Activated T-cell treated with anti-CD3 and anti-CD28 coated beads, Interleukin-2, amount 50 U/mL, for 24 hours (primary cell): ENCODE data around the gene COPG1.

Experiments
- DNase-seq: peaks from one replicate; pipeline ENCODE4 v3.0.0-alpha.2; 2020
- H3K27ac Mint-ChIP-seq: 2 replicates; pipeline ENCODE4 v1.8.0; 2020; ENCODE audit warnings: mild to moderate bottlenecking, mixed read lengths
- H3K27me3 Mint-ChIP-seq: 2 replicates; pipeline ENCODE4 v1.8.0; 2020; ENCODE audit warnings: mixed read lengths
- H3K36me3 Mint-ChIP-seq: 2 replicates; pipeline ENCODE4 v1.8.0; 2020; ENCODE audit warnings: low read depth, mixed read lengths
- H3K4me1 Mint-ChIP-seq: 2 replicates; pipeline ENCODE4 v1.8.0; 2020; ENCODE audit warnings: low read depth, mixed read lengths
- H3K4me3 Mint-ChIP-seq: 2 replicates; pipeline ENCODE4 v1.8.0; 2020; ENCODE audit warnings: mild to moderate bottlenecking, moderate library complexity, mixed read lengths
- H3K9me3 Mint-ChIP-seq: 2 replicates; pipeline ENCODE4 v1.8.0; 2020; ENCODE audit warnings: mixed read lengths

The COPG1 gene

DNA sequence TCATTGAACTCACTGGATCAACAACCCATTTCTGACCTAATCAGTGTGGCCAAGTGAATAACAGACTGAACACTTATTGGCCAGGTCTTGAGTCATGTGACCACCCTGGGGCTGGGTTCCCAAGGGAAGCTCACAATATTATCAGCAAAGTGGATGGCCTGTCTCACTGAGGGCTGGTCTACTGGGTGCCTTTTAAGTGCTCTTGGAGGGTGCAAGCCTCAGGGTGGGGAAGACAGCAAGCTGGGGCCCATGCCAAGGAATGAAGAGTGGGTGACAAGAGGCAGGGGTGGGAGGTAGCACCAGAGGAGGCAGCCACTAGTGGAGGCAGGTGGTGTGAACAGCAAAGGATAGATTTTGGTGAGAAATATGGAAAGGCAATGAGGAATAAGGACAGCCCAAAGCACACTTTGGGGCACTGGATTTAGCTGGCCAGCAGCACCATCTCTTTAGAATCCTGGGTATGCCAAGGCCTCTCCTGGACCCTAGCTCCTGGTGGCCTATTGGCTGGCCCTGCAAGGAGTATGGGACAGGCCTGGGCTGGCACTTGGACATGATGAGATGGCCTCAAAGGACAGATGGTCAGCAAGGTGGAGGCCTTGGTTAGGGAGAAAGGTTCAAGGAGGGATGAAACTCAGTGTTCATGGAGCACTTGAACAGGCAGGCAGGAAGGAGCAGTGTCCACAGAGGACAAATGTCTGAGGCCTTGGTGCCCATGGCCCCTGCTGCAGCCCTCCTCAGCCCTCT, 63.4 kb downstream of the COPG1 start:
- Mint-ChIP-seq H3K27ac (peak overlapping the region; percentile 27), H3K9me3 (no peaks in the 10 kb centered on the region), H3K36me3 (peaks cover 6% of the 10 kb centered on the region), H3K27me3 (no peaks in the 10 kb centered on the region), H3K4me1 (peaks cover 47% of the 10 kb centered on the region), H3K4me3 (peak overlapping the region; percentile 6)
- peak; percentile 41 for DNase-seq

DNA sequence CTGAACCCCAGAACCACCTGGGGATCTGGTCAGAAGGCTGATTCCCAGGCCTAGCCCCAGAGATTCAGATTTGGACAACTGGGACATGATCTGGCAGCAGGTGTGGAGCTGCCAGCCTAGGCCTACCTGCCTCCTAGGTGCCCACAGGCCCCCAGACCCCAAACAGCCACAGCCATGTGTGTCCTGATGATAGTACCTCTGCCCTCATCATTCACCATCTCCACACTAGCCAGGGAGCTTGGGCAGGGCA, 63.9 kb downstream of the COPG1 start:
- H3K4me3 Mint-ChIP-seq = peak overlapping the region; percentile 91
- peak overlapping the region; percentile 27 for H3K27ac Mint-ChIP-seq
- no peak for DNase-seq
- peaks cover 6% of the 10 kb centered on the region for H3K36me3 Mint-ChIP-seq
- H3K27me3 Mint-ChIP-seq = no peaks in the 10 kb centered on the region
- H3K4me1 Mint-ChIP-seq = peaks cover 46% of the 10 kb centered on the region
- no peaks in the 10 kb centered on the region for H3K9me3 Mint-ChIP-seq

DNA sequence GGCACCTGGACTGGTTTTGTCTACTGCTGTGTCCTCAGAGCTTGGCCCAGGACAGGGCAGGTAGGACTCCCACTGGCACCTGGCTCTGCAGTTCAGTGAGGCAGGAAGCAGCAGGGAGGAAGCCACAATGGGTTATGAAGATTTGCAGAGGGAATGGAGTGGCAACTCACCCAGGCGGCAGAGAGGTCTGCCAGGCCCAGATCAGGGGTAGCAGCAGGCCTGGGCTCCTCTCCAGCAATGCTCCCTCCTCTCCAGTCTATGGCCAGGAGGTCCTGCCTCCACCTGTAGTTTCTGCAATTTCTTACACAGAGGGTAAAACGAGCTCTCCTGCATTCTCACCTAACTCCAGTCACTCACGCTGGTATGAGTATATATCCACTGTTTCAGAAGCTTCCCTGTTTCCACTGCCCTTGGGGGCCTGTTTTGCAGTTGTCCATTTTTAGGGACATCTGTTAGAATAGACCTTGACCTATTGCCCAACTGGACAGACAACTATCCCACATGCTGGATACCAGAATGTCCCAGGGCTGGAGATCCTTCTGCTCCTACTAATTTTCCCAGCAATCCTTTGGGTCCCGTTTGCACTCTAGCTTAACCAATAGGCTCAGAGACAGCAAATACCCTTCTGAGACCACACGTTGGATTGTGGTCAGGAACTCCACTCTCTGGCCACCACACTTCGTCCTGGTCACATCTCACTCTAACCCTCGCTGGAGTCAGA, 64.4 kb downstream of the COPG1 start:
- peaks cover 42% of the 10 kb centered on the region for H3K4me1 Mint-ChIP-seq
- peak; percentile 46 for DNase-seq
- peak overlapping the region; percentile 27 for H3K27ac Mint-ChIP-seq
- H3K9me3 Mint-ChIP-seq = no peaks in the 10 kb centered on the region
- peaks cover 6% of the 10 kb centered on the region for H3K36me3 Mint-ChIP-seq
- H3K4me3 Mint-ChIP-seq = peak overlapping the region; percentile 91
- no peaks in the 10 kb centered on the region for H3K27me3 Mint-ChIP-seq

- DNase-seq = peak; percentile 71
- H3K9me3 Mint-ChIP-seq = no peaks in the 10 kb centered on the region
- H3K36me3 Mint-ChIP-seq = peaks cover 6% of the 10 kb centered on the region
- no peaks in the 10 kb centered on the region for H3K27me3 Mint-ChIP-seq
- H3K27ac Mint-ChIP-seq = peak overlapping the region; percentile 86
- H3K4me1 Mint-ChIP-seq = peaks cover 38% of the 10 kb centered on the region
- peak overlapping the region; percentile 91 for H3K4me3 Mint-ChIP-seq
These were observed 65.2 kb downstream of the COPG1 start for GRCh38 chr3:129314386-129315222.

- peak; percentile 71 for DNase-seq
- no peaks in the 10 kb centered on the region for H3K27me3 Mint-ChIP-seq
- H3K4me3 Mint-ChIP-seq = peak overlapping the region; percentile 91
These were observed 66.0 kb downstream of the COPG1 start for GRCh38 chr3:129315223-129315997.

GRCh38 chr3:129315998-129316247, 66.5 kb downstream of the COPG1 start:
- Mint-ChIP-seq H3K27ac (peak overlapping the region; percentile 88), H3K4me1 (peaks cover 32% of the 10 kb centered on the region), H3K4me3 (peak overlapping the region; percentile 91), H3K27me3 (no peaks in the 10 kb centered on the region), H3K36me3 (peaks cover 6% of the 10 kb centered on the region), H3K9me3 (no peaks in the 10 kb centered on the region)
- DNase-seq = no peak

More at GRCh38 chr3:129315223-129315997, 66.0 kb downstream of the COPG1 start:
- peaks cover 6% of the 10 kb centered on the region for H3K36me3 Mint-ChIP-seq
- no peaks in the 10 kb centered on the region for H3K9me3 Mint-ChIP-seq
- peak overlapping the region; percentile 91 for H3K27ac Mint-ChIP-seq
- H3K4me1 Mint-ChIP-seq = peaks cover 36% of the 10 kb centered on the region

GRCh38 chr3:129316248-129317013, 67.0 kb downstream of the COPG1 start:
- DNase-seq = peak; percentile 94
- peaks cover 6% of the 10 kb centered on the region for H3K36me3 Mint-ChIP-seq
- H3K27ac Mint-ChIP-seq = peak overlapping the region; percentile 88
- peaks cover 32% of the 10 kb centered on the region for H3K4me1 Mint-ChIP-seq
- H3K27me3 Mint-ChIP-seq = no peaks in the 10 kb centered on the region
- H3K9me3 Mint-ChIP-seq = no peaks in the 10 kb centered on the region
- peak overlapping the region; percentile 91 for H3K4me3 Mint-ChIP-seq

GRCh38 chr3:129317014-129317771, 67.8 kb downstream of the COPG1 start:
- peaks cover 26% of the 10 kb centered on the region for H3K4me1 Mint-ChIP-seq
- H3K27ac Mint-ChIP-seq = no peak overlapping the region
- peaks cover 6% of the 10 kb centered on the region for H3K36me3 Mint-ChIP-seq

DNA sequence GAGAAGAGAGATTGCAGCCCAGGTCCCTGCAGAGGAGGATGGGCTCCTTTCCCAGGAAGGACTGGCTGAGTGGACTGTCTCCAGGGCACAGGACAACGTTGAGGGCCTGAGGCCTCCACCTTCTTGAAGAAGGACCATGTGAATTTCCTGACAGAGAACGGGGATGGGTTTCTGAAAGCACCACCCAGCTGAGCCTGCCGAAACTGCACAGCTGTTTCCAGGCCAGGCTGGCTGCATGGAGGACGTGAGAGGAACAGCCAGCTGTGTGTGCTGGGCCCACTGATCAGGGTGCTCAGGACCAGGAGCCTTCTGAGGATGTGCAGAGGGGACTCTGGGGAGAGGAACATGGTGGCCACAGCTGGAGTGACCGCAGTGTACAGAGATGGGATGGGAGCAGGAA, 68.4 kb downstream of the COPG1 start:
- DNase-seq = peak; percentile 26
- Mint-ChIP-seq H3K4me1 (peaks cover 19% of the 10 kb centered on the region), H3K4me3 (no peak overlapping the region), H3K27me3 (no peaks in the 10 kb centered on the region), H3K36me3 (peaks cover 6% of the 10 kb centered on the region), H3K27ac (no peak overlapping the region), H3K9me3 (no peaks in the 10 kb centered on the region)

More at GRCh38 chr3:129317014-129317771, 67.8 kb downstream of the COPG1 start:
- Mint-ChIP-seq H3K4me3 (peak overlapping the region; percentile 91), H3K27me3 (no peaks in the 10 kb centered on the region), H3K9me3 (no peaks in the 10 kb centered on the region)
- no peak for DNase-seq

DNA sequence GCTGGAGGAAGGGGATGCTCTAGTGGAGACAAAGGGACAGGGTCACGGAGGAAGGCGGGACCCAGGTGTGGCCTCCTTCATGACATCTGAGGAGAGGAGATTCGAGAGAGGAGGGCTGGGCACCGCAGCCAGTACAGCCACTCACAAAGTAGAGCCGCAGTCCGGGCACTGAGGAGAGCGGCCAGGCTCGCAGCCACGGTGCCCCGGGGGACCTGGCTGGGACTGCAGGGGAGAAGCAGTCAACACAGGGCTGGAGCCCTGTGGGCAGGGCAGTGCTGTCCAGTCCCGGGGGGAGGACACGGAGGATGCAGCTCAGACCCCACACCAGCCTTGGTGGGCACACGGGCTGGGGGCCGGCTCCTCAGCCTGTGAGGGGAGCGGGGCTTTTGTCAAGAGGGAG, 69.5 kb downstream of the COPG1 start:
- Mint-ChIP-seq H3K36me3 (peaks cover 6% of the 10 kb centered on the region), H3K4me1 (peaks cover 12% of the 10 kb centered on the region), H3K27ac (peak overlapping the region; percentile 28), H3K27me3 (no peaks in the 10 kb centered on the region), H3K4me3 (no peak overlapping the region), H3K9me3 (no peaks in the 10 kb centered on the region)
- no peak for DNase-seq

- H3K27me3 Mint-ChIP-seq = no peaks in the 10 kb centered on the region
- H3K27ac Mint-ChIP-seq = no peak overlapping the region
- DNase-seq = no peak
- no peak overlapping the region for H3K4me3 Mint-ChIP-seq
- H3K4me1 Mint-ChIP-seq = peaks cover 5% of the 10 kb centered on the region
- peaks cover 5% of the 10 kb centered on the region for H3K36me3 Mint-ChIP-seq
- no peaks in the 10 kb centered on the region for H3K9me3 Mint-ChIP-seq
These were observed 70.9 kb downstream of the COPG1 start for GRCh38 chr3:129320261-129320660.

GRCh38 chr3:129320825-129321487, 71.5 kb downstream of the COPG1 start:
- H3K9me3 Mint-ChIP-seq = no peaks in the 10 kb centered on the region
- no peak for DNase-seq
- peaks cover 2% of the 10 kb centered on the region for H3K36me3 Mint-ChIP-seq
- H3K27me3 Mint-ChIP-seq = no peaks in the 10 kb centered on the region
- no peak overlapping the region for H3K4me3 Mint-ChIP-seq
- no peak overlapping the region for H3K27ac Mint-ChIP-seq
- H3K4me1 Mint-ChIP-seq = peaks cover 5% of the 10 kb centered on the region

DNA sequence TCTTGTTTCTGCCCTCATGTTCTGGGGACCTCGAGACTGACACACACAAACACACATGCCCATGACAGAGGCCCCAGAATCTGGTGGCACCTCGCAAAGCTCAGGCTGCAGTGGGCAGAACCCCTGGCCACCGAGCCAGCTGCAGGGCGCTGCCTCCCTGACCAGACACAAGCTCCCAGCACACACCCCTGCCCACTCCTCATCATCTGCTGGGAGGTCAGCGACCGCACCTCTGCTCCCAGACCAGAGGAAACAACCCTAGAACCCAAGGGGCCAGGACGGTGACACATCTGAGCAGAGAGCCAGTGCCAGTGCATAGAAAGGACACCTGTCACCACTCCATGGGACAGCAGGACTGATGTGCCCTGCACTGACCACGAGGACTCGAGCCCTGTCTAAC, 72.5 kb downstream of the COPG1 start:
- Mint-ChIP-seq H3K27ac (no peak overlapping the region), H3K4me3 (no peak overlapping the region), H3K9me3 (no peaks in the 10 kb centered on the region), H3K27me3 (no peaks in the 10 kb centered on the region), H3K36me3 (no peaks in the 10 kb centered on the region), H3K4me1 (peaks cover 3% of the 10 kb centered on the region)
- no peak for DNase-seq
